Neural cell (in vitro differentiated cells): ENCODE measurements around the gene ITPR2. TPM values are rescaled to one million over a fixed set of nuclear protein-coding genes. Genes with fewer than 3 reads are reported as not detected.

Source experiments
- H2AFZ ChIP-seq: fragments of 200-600, 300-800 bp; sonication (generic), shearing (Covaris generic); 2 replicates; pipeline ENCODE4 v1.6.0; 2014; ENCODE audit warnings: low read depth, mild to moderate bottlenecking, antibody characterized with exemption, low read length, moderate library complexity
- H3F3A ChIP-seq: fragments of 200-600 bp; shearing (Covaris generic); 2 replicates; pipeline ENCODE4 v1.6.1; 2016; ENCODE audit warnings: mild to moderate bottlenecking, moderate library complexity, mixed read lengths, antibody characterized with exemption, low read length; ENCODE audit not compliant: insufficient read depth, poor library complexity, severe bottlenecking
- H3K27ac ChIP-seq: fragments of 200-600, 300-800 bp; sonication (generic), shearing (Covaris generic); 2 replicates; pipeline ENCODE4 v1.5.1; 2014; ENCODE audit warnings: mild to moderate bottlenecking, low read length, moderate library complexity
- H3K27me3 ChIP-seq: fragments of 300-800, 200-600 bp; sonication (generic), shearing (Covaris generic); 2 replicates; pipeline ENCODE4 v1.6.0; 2014; ENCODE audit warnings: mild to moderate bottlenecking, low read depth, low read length, moderate library complexity; ENCODE audit not compliant: insufficient read depth
- H3K36me3 ChIP-seq: fragments of 300-800, 200-600 bp; sonication (generic), shearing (Covaris generic); 2 replicates; pipeline ENCODE4 v1.5.1; 2014; ENCODE audit warnings: mild to moderate bottlenecking, antibody characterized with exemption, low read length, moderate library complexity; ENCODE audit not compliant: insufficient read depth
- H3K4me2 ChIP-seq: fragments of 300-800, 200-600 bp; sonication (generic), shearing (Covaris generic); 2 replicates; pipeline ENCODE4 v1.6.0; 2014; ENCODE audit warnings: mild to moderate bottlenecking, low read length
- H3K4me3 ChIP-seq: fragments of 300-800, 200-600 bp; sonication (generic), shearing (Covaris generic); 2 replicates; pipeline ENCODE4 v1.5.1; 2014; ENCODE audit warnings: mild to moderate bottlenecking, low read length, moderate library complexity
- H3K79me2 ChIP-seq: fragments of 200-600 bp; shearing (Covaris generic); replicated peaks from 2 replicates; pipeline ENCODE4 v1.6.0; 2014; ENCODE audit warnings: mild to moderate bottlenecking, low read length, moderate library complexity; ENCODE audit not compliant: insufficient read depth
- H3K9ac ChIP-seq: fragments of 300-800, 200-600 bp; sonication (generic), shearing (Covaris generic); 2 replicates; pipeline ENCODE4 v1.6.1; 2016; ENCODE audit warnings: mild to moderate bottlenecking, low read length, mixed read lengths
- H3K9me2 ChIP-seq: fragments of 200-600 bp; shearing (Covaris generic); 2 replicates; pipeline ENCODE4 v1.6.1; 2016; ENCODE audit warnings: mild to moderate bottlenecking, low read length, mixed read lengths; ENCODE audit not compliant: insufficient read depth
- H3K9me3 ChIP-seq: fragments of 200-600, 300-800 bp; sonication (generic), shearing (Covaris generic); 2 replicates; pipeline ENCODE4 v1.6.1; 2016; ENCODE audit warnings: mild to moderate bottlenecking, mixed run types, low read length, moderate library complexity, mixed read lengths
- H4K20me1 ChIP-seq: fragments of 200-600 bp; shearing (Covaris generic); 2 replicates; pipeline ENCODE4 v1.6.1; 2016; ENCODE audit warnings: mild to moderate bottlenecking, mixed run types; ENCODE audit not compliant: insufficient read depth
- EP300 ChIP-seq: fragments of 450-650 bp; conservative IDR thresholded peaks from 2 replicates; pipeline ENCODE4 v1.6.1; 2014; ENCODE audit warnings: antibody characterized with exemption, mild to moderate bottlenecking, moderate library complexity; ENCODE audit not compliant: poor library complexity, severe bottlenecking
- EZH2 ChIP-seq: fragments of 200-600, 300-800 bp; shearing (Covaris generic), sonication (generic); IDR thresholded peaks from 2 replicates; pipeline ENCODE4 v1.6.1; 2014; ENCODE audit warnings: antibody characterized with exemption, low read length, borderline replicate concordance, mild to moderate bottlenecking; ENCODE audit not compliant: insufficient read depth, poor library complexity, severe bottlenecking
- MXI1 ChIP-seq: fragments of 450-650 bp; conservative IDR thresholded peaks from 2 replicates; pipeline ENCODE4 v1.6.1; 2014; ENCODE audit warnings: antibody characterized with exemption, mild to moderate bottlenecking; ENCODE audit not compliant: poor library complexity, severe bottlenecking
- POLR2AphosphoS5 ChIP-seq: IDR thresholded peaks from 2 replicates; pipeline ENCODE4 v1.6.1; 2012
- RAD21 ChIP-seq: fragments of 450-650 bp; conservative IDR thresholded peaks from 2 replicates; pipeline ENCODE4 v1.6.1; 2014; ENCODE audit warnings: antibody characterized with exemption, mild to moderate bottlenecking, moderate library complexity
- SMC3 ChIP-seq: fragments of 450-650 bp; conservative IDR thresholded peaks from 2 replicates; pipeline ENCODE4 v1.6.1; 2014; ENCODE audit warnings: antibody characterized with exemption, mild to moderate bottlenecking, moderate library complexity; ENCODE audit not compliant: poor library complexity
- TAF1 ChIP-seq: IDR thresholded peaks from 2 replicates; pipeline ENCODE4 v1.6.1; 2012; ENCODE audit warnings: low read depth
- polyA plus RNA-seq: library from polyadenylated mRNA; depleted of rRNA; stranded (reverse); fragments of >200 nt; gene quantifications from 2 replicates; pipeline ENCODE4 v1.2.3, GENCODE V29; 2014
- TF ChIP-seq, protein P1 (sequence below): IDR thresholded peaks from 2 replicates; pipeline ENCODE4 v1.6.1; 2012; ENCODE audit warnings: borderline replicate concordance
- TF ChIP-seq, protein P2 (sequence below): fragments of 450-650 bp; IDR thresholded peaks from 2 replicates; pipeline ENCODE4 v1.5.1; 2014; ENCODE audit warnings: antibody characterized with exemption, mild to moderate bottlenecking, moderate library complexity; ENCODE audit not compliant: poor library complexity, severe bottlenecking

The ITPR2 gene
- polyA plus RNA-seq, 1 donor from 2014 or later = 2.0 TPM

DNA sequence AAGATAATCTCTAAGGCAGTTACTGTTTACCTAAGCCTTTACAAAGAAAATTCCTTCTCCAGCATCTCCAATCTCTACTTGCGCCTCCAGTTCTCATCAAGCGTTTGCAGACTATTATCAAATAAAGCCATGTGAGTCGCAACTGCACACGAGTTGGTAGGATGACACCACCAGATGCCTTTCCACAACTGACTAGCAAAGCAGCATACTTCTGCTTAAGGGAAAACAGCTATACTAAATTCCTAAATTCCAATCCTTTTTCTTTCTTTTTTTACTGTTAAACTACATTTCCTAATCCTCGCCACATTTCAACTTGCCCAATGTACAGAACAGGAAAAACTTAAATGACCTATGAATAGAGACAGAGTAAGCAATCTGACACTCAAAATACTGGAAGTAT, 166.7 kb downstream of the ITPR2 start:
- Histone ChIP-seq H3K9ac (no peak overlapping the region), H3K27ac (no peak overlapping the region), H3K9me3 (no peaks in the 10 kb centered on the region), H3K9me2 (no peaks in the 10 kb centered on the region), H3K79me2 (no peaks in the 10 kb centered on the region), H3K36me3 (no peaks in the 10 kb centered on the region), H3K27me3 (no peaks in the 10 kb centered on the region), H3K4me2 (no peak overlapping the region), H3F3A (no peaks in the 10 kb centered on the region), H4K20me1 (no peaks in the 10 kb centered on the region), H2AFZ (no peak overlapping the region), H3K4me3 (no peak overlapping the region)
- TF ChIP-seq SMC3 (no peak), EP300 (no peak)
- TF ChIP-seq, protein P1, sequence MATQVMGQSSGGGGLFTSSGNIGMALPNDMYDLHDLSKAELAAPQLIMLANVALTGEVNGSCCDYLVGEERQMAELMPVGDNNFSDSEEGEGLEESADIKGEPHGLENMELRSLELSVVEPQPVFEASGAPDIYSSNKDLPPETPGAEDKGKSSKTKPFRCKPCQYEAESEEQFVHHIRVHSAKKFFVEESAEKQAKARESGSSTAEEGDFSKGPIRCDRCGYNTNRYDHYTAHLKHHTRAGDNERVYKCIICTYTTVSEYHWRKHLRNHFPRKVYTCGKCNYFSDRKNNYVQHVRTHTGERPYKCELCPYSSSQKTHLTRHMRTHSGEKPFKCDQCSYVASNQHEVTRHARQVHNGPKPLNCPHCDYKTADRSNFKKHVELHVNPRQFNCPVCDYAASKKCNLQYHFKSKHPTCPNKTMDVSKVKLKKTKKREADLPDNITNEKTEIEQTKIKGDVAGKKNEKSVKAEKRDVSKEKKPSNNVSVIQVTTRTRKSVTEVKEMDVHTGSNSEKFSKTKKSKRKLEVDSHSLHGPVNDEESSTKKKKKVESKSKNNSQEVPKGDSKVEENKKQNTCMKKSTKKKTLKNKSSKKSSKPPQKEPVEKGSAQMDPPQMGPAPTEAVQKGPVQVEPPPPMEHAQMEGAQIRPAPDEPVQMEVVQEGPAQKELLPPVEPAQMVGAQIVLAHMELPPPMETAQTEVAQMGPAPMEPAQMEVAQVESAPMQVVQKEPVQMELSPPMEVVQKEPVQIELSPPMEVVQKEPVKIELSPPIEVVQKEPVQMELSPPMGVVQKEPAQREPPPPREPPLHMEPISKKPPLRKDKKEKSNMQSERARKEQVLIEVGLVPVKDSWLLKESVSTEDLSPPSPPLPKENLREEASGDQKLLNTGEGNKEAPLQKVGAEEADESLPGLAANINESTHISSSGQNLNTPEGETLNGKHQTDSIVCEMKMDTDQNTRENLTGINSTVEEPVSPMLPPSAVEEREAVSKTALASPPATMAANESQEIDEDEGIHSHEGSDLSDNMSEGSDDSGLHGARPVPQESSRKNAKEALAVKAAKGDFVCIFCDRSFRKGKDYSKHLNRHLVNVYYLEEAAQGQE = no peak

DNA sequence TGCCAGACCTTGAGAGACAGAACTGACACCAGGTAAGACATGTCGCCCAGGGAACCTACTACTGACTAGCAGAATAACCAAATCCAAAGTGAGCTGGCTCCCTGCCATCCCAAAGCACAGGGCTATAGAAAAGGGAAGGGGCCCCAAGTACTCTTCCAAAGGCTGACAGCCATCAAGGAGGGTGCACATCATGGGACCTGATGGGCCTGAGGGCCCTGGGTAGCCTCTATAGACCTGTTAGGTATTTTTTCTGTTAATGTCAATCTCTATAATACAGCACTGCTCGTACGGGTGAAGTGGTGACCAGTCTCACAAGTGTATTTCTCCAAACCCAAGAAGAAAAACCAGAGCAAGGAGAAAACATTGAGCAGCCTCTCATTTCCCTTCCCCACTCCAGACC, 171.6 kb downstream of the ITPR2 start:
- H3K79me2 ChIP-seq = no peaks in the 10 kb centered on the region
- no peak overlapping the region for H3K27ac ChIP-seq
- H3K4me3 ChIP-seq = no peak overlapping the region
- no peaks in the 10 kb centered on the region for H4K20me1 ChIP-seq
- no peaks in the 10 kb centered on the region for H3K36me3 ChIP-seq
- no peaks in the 10 kb centered on the region for H3K9me2 ChIP-seq
- no peaks in the 10 kb centered on the region for H3F3A ChIP-seq
- H3K9ac ChIP-seq = no peak overlapping the region
- no peak overlapping the region for H3K4me2 ChIP-seq
- no peaks in the 10 kb centered on the region for H3K27me3 ChIP-seq
- H3K9me3 ChIP-seq = no peaks in the 10 kb centered on the region
- TF ChIP-seq, protein P2, sequence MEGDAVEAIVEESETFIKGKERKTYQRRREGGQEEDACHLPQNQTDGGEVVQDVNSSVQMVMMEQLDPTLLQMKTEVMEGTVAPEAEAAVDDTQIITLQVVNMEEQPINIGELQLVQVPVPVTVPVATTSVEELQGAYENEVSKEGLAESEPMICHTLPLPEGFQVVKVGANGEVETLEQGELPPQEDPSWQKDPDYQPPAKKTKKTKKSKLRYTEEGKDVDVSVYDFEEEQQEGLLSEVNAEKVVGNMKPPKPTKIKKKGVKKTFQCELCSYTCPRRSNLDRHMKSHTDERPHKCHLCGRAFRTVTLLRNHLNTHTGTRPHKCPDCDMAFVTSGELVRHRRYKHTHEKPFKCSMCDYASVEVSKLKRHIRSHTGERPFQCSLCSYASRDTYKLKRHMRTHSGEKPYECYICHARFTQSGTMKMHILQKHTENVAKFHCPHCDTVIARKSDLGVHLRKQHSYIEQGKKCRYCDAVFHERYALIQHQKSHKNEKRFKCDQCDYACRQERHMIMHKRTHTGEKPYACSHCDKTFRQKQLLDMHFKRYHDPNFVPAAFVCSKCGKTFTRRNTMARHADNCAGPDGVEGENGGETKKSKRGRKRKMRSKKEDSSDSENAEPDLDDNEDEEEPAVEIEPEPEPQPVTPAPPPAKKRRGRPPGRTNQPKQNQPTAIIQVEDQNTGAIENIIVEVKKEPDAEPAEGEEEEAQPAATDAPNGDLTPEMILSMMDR = no peak
- TF ChIP-seq MXI1 (no peak), TAF1 (no peak), EZH2 (no peak)
- no peak overlapping the region for H2AFZ ChIP-seq

DNA sequence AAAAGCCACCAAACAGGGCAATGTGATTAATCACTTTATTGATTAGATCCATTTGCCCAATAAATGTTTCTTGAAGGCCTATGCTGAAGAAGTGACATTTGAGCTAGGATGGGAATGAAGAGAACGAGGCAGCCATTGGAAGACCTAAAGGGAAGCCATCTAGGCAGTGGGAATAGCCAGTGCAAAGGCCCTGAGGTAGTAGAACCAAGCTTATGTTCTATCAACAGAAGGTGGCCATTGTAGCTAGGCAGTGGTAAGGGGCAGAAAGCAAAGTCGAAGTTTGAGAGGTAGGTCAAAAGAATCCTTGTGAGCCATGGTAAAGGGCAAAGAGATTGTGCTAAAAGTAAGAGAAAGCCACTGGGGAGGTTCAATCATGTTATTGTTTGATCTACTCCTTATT, 173.1 kb downstream of the ITPR2 start:
- Histone ChIP-seq H3K36me3 (no peaks in the 10 kb centered on the region), H3F3A (no peaks in the 10 kb centered on the region)

More for the DNA sequence above, 173.1 kb downstream of the ITPR2 start:
- Histone ChIP-seq H3K79me2 (no peaks in the 10 kb centered on the region), H3K4me3 (no peak overlapping the region), H3K9ac (no peak overlapping the region), H2AFZ (no peak overlapping the region), H3K27ac (no peak overlapping the region), H3K27me3 (no peaks in the 10 kb centered on the region), H3K9me2 (no peaks in the 10 kb centered on the region), H3K9me3 (no peaks in the 10 kb centered on the region), H4K20me1 (no peaks in the 10 kb centered on the region), H3K4me2 (no peak overlapping the region)
- TF ChIP-seq SMC3 (no peak), MXI1 (no peak), RAD21 (no peak), EP300 (no peak), POLR2AphosphoS5 (no peak), EZH2 (no peak), TAF1 (no peak)
- TF ChIP-seq, protein P1 = no peak
- TF ChIP-seq, protein P2 = no peak
